Astrocyte of the hippocampus (primary cell): ENCODE measurements around the gene PDPN.

Experiments
- DNase-seq: peaks from one replicate; pipeline ENCODE4 v3.0.0; 2011; ENCODE audit warnings: low read depth, low spot score

Gene PDPN

GRCh38 chr1:13577846-13578245 lies 5.8 kb upstream of the PDPN start:
- DNase-seq, result no peak

DNA sequence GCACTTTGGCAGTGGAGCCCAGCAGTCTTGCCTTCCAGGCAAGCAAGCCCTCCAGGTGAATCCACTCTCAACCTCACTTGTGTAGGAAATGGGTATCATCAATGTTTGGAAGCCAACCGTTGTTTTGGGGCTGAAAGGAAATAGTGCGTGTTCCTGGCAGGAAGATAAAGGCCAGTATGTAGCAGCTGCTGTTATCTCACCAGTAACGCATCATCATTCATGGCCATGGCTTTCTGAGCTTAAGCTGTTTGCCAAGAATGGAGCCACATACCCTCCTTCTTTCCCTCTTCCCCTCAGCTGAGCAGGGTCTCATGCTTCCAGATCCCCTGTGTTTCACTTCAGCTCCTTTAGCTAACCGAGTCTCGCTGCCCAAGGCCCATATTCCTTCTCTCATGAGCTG lies 2.2 kb upstream of the PDPN start:
- DNase-seq, result no peak

- DNase-seq, result no peak
Measured at GRCh38 chr1:13582713-13583443, 754 bp upstream of the PDPN start.

DNA sequence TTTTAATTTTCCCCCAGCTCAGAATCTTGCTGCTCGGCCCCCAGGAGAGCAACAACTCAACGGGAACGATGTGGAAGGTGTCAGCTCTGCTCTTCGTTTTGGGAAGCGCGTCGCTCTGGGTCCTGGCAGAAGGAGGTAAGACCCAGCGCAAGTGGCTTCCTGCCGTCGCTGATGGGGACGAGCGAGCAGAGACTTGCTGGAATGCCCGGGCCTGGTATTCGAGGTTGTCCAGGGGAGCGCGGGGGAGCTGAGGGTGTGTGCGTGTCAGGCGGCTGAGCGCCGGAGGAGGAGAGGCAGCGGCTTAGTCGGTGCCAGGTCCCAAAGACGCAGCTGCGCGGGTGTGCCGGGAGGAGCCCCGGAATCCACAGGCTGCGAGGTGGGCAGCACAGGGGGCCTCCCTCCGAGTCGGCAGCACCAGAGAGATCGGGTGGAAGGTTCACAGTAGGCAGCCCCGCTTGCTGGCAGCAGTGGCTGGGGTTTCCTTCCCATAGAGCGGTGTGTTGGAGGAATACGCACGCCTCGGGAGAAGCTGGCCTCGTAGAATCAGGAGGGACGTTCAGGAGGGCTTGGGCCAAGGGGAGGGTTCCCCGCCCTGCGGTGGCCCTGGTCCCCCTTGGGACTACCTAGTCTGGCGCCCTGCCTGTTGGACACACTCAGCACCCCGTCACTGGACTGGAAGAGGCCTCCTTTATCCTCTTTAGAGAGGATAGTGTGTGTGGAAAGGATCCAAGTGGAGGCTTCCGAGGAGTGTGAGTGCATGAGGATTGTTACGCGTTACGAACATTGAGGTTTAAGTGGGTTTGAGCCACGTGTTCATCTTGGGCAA lies 547 bp downstream of the PDPN start:
- DNase-seq, result peak; percentile 78

- DNase-seq, result no peak
Measured at GRCh38 chr1:13584876-13585611, 1.4 kb downstream of the PDPN start.

DNA sequence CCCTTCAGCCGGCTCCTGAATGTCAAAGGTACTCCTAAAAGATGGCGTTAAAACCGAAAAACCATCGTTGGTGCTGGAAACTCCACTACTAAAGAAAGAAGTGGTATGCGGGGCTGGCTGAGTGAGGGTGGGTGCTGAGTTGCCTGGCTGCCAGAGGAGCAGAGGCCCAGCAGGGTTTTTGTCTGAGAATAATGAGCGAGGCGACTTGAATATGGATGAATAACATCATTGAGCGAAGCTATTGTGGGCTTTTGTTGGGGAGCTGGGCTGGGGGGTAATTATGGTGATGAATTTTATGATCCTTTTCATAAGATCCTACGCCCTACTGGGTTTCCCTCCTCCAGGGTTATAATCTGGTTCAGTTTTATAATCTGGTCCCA lies 2.0 kb downstream of the PDPN start:
- peak; percentile 47 for DNase-seq

- peak; percentile 44 for DNase-seq
Measured at GRCh38 chr1:13586001-13586400, 2.4 kb downstream of the PDPN start.

DNA sequence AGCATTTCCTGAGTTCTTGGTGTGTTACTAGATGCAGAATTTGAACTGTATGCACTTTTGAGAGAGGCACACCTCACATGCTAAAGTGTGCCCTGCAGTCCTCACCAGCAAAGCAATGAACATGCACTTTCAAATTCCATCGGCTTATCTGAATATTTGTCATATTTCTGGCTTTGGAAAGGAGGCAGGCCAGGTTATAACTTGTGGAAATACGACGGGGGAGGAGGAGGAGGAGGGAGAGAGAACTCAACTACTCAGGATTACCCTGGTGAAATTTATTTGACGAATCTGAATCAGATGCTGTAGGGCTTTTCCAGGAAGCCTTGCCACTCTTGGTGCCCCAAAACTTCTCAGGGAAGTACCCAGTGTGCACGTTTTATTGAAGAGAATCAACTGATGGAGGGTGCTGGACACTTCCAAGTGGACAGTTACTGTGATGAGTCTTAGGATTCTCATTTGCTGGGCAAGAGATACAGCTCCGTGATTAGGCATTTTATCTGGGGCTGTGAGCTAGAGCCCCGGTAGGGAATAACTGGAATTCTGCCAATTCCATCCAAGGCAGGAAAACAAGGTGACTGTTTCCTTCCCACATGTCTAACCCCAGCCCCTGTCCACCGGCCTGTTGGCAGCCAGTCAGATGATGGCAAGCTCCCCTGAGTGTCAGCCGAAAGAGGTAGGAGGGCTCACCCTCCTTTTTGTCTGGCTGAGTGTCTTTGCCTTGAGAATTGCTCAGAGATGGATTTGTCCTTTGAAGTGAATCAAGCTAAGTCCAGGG lies 3.8 kb downstream of the PDPN start:
- peak; percentile 62 for DNase-seq

DNA sequence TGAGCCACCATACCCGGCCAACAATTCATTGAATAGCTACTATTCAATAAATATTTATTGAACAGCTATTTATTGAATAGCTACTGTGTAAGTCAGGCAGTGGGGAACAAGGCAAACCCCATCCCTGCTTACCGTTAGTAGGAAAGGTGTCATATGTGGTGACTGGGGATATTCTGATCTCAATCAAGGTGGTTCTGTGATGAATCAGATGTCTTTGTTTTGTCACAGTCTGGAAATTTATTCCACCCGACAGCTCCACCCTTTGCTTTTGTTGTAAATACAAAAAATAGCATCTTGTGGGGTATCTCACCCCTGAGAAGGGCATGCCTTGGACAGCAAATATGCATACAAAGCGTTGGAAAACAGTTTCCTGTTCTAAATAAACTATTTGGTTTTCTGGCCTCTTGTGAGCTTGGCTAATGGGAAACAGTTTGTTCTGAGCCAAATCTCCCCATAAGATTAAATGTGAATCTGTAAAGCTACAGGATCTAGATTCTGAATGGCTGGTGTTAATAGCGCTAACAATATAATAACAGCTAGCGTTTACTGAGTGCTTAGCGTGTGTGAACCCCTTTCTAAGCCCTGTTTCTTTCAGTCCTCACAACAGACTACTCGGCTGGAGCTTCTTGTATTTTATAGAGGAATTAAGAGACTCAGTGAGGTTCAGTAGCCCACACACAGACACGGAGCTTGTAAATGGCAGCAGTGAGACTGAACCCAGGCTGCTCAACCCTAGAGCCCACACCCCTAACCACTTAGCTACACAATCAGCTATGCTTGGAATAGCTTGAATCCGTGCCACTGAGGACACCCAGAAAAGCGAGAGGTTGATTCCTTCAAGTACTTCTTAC lies 5.5 kb downstream of the PDPN start:
- DNase-seq, result peak; percentile 36

DNA sequence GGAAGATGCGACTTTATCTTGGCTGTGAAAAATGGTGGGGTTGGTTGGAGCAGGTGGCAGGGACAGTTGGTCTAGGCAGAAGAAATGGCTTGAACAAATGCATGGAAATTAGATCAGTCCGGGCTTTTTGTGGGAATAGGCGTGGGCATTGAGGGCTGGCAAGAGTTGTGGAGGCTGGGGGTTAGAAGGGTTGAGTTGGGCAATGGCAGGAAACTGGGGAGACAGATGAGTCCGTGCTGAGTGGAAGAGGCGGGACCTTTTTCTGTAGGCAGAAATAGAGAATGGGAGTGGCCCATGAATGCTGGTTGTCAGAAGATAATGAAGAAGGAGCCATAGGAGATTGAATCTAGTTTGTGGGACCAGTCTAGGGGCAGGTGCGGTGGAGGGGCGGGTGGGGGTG lies 6.9 kb downstream of the PDPN start:
- DNase-seq, result no peak

- peak; percentile 82 for DNase-seq
Measured at GRCh38 chr1:13593511-13594131, 10.0 kb downstream of the PDPN start.

DNA sequence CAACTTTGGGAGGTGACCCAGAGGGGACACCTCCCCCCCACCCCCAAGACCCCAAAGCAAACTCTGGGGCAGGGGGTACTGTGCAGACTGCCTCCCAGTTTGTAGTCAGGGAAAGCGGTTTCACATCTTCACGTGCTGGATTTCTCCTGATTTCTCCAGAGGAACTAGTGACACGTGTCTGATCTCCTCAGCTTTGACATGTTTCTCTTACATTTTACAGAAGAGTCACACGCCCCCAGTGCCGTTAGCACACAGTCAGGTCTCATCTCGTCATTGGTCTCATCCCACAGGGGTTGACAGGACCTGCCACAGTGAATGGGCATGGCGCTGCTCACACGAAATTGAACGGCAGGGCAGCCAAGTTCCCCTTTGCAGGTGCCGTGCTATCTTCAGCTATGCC lies 11.8 kb downstream of the PDPN start:
- no peak for DNase-seq

DNA sequence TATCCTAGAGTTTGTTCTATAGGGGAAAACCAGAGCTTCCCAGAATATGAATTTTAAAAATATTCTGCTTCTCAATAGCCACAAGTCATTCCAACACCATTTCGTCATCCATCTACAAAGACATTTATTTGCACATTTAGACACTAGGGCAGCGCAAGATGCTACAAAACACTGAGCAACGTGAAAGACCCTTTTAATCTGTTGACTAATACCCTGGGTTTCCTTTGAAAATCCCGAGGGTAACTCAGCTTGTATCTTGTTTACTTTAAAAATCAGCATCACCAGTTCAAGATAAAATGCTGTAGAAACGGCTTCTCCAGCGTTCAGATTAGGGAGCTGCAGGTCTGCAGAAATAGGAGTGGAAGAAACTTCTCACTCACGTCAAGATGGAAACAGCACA lies 13.5 kb downstream of the PDPN start:
- DNase-seq, result no peak

- DNase-seq, result no peak
Measured at GRCh38 chr1:13600762-13601453, 17.3 kb downstream of the PDPN start.

DNA sequence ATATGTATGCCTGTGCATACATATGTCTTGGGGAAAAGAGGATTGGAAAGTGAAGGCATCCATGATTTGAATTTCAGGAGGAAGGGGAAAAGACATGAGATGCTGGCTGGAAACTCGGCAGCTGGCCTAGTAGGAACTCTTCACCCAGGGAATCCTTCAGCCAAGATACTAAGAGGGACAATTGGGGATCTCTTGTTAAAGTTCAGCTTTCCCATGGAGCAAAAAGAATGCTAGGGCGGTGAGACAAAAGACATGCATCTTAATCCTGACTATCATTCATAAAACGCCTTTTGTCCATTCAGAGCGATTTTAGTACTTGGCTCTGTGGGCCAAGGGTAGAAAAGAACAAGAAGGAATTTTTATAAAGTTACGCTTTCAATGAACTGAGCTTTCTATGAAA lies 20.5 kb downstream of the PDPN start:
- no peak for DNase-seq

DNA sequence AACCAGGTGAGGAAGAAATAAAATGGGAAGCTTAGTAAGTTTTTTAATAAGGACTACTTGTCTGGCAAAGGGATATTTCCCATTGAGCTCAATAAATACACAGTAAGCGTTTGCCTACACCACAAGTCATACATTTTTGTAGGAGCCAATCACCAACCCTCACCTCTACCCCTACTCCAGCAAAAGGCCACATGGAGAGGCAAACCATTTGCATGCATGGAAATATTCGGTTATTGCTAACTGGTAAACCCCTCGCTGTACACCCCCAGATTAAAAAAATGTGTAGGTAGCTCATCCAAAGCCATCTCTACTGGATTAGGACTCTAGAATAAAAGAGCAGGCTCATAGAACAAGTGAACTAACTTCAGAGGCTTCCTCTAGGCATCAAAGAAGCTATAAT lies 21.1 kb downstream of the PDPN start:
- DNase-seq, result no peak

GRCh38 chr1:13605159-13605558 lies 21.5 kb downstream of the PDPN start:
- DNase-seq, result peak; percentile 71

- DNase-seq, result no peak
Measured at GRCh38 chr1:13607002-13607401, 23.4 kb downstream of the PDPN start.

DNA sequence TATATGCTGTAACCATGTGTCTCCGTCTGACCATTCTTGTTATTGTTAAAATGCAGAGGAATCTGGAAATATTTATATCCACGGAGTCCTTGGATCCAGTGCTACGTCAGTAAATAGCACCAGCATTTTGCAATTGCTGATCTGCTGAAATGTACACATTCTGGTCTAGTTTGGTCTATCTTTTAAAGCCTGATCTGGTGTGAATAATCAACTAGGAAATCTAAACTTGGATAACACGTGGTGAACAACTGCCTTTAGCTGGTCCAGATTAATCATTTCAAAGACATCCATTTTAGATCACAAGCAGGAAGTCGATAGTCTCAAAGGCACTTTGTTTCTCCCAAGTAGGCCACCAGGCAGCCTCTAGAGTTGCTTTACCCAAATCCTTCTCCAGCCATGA lies 32.6 kb downstream of the PDPN start:
- no peak for DNase-seq

DNA sequence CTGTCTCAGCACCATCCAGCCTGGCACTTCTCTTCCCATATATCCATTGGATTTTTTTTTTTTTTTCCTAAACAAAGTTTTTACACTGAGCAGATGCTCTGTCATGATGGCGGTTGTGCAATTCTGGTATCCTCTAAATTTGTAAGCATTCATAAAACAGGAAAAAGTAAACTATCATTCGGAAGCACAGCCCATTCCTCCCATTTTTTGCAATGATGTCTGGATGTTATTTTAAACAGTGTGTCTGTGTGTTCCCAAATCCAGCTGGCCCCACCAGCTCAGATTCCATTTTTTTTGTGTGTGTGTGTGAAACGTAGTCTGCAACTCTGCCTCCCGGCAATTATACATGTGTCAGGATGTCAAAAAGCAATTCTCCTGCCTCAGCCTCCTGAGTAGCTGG lies 33.5 kb downstream of the PDPN start:
- DNase-seq, result no peak
